ENCODE results near the gene DPH2. TPM values are rescaled to one million over a fixed set of nuclear protein-coding genes. Genes with fewer than 3 reads are reported as not detected.
A peak's percentile ranks its signal among the peaks of the same experiment; 100 is the strongest.

The DPH2 gene
- total RNA-seq, 4 donors from 2014 or later: 23.5 to 41.9 (median 32.5) TPM

GRCh38 chr1:43942411-43942810 is 27.4 kb upstream of the DPH2 start:
- ATAC-seq: no peak
- Histone ChIP-seq H3K36me3 (no peaks in the 10 kb centered on the region), H3K4me1 (peaks cover 0 to 28% (median 9%) of the 10 kb centered on the region in 3 donors), H3K27me3 (no peaks in the 10 kb centered on the region), H3K9me3 (no peaks in the 10 kb centered on the region), H3K4me3 (no peak overlapping the region), H3K27ac (no peak overlapping the region)
- TF ChIP-seq EP300 (IDR thresholded peaks at IDR 0.05) (no peak), POLR2A (IDR thresholded peaks at IDR 0.05) (no peak), CTCF (IDR thresholded peaks at IDR 0.05) (no peak), POLR2AphosphoS5 (IDR thresholded peaks at IDR 0.05) (no peak)
- 79% methylated on average over 2 to 3 of the region's 3 CpGs for WGBS, 2 donors (ENCODE audit: low coverage in 1 of 2)

GRCh38 chr1:43944860-43945259 is 24.9 kb upstream of the DPH2 start:
- TF ChIP-seq EP300 (IDR thresholded peaks at IDR 0.05) (no peak), POLR2A (IDR thresholded peaks at IDR 0.05) (no peak), CTCF (IDR thresholded peaks at IDR 0.05) (no peak), POLR2AphosphoS5 (IDR thresholded peaks at IDR 0.05) (no peak)
- Histone ChIP-seq H3K27ac (peak overlapping the region in 1 of 4 donors; percentile 98), H3K4me1 (peaks cover 4 to 52% (median 21%) of the 10 kb centered on the region in 3 donors), H3K4me3 (no peak overlapping the region), H3K9me3 (no peaks in the 10 kb centered on the region), H3K36me3 (peaks cover 0 to 9% of the 10 kb centered on the region in 2 donors), H3K27me3 (no peaks in the 10 kb centered on the region)
- WGBS, 2 donors (ENCODE audit: low coverage in 1 of 2): 100% methylated on average over 1 of the region's 1 CpG
- no peak for ATAC-seq

- TF ChIP-seq POLR2AphosphoS5 (IDR thresholded peaks at IDR 0.05) (no peak), POLR2A (IDR thresholded peaks at IDR 0.05) (no peak), EP300 (IDR thresholded peaks at IDR 0.05) (no peak)
- H3K27me3 ChIP-seq: no peaks in the 10 kb centered on the region
- WGBS, 2 donors (ENCODE audit: low coverage in 1 of 2): 4 to 10% methylated on average over 2 to 3 of the region's 3 CpGs
- H3K27ac ChIP-seq: peak overlapping the region; percentile 75 to 98 (median 94)
- peaks cover 0 to 18% of the 10 kb centered on the region in 2 donors for H3K36me3 ChIP-seq
- peak overlapping the region; percentile 38 to 81 for H3K4me3 ChIP-seq
- H3K9me3 ChIP-seq: no peaks in the 10 kb centered on the region
- no peak for ATAC-seq
- peaks cover 4 to 61% (median 21%) of the 10 kb centered on the region in 3 donors for H3K4me1 ChIP-seq
These were observed 24.1 kb upstream of the DPH2 start for GRCh38 chr1:43945674-43946235.

- ATAC-seq: peak; percentile 98
- Histone ChIP-seq H3K27me3 (no peaks in the 10 kb centered on the region), H3K4me3 (peak within 1 kb of the TSS; percentile 38 to 81), H3K4me1 (peaks cover 4 to 68% (median 21%) of the 10 kb centered on the region in 3 donors), H3K27ac (peak within 1 kb of the TSS; percentile 75 to 98 (median 94)), H3K9me3 (no peaks in the 10 kb centered on the region), H3K36me3 (peaks cover 0 to 24% of the 10 kb centered on the region in 2 donors)
- TF ChIP-seq CTCF (IDR thresholded peaks at IDR 0.05) (peak in 3 of 4 experiments; percentile 82 to 89 (median 87)), EP300 (IDR thresholded peaks at IDR 0.05) (no peak), POLR2AphosphoS5 (IDR thresholded peaks at IDR 0.05) (peak; percentile 67), POLR2A (IDR thresholded peaks at IDR 0.05) (peak; percentile 70 to 71)
- WGBS, 2 donors (ENCODE audit: low coverage in 1 of 2): 0% methylated on average over 6 to 10 of the region's 74 CpGs
These were observed 23.4 kb upstream of the DPH2 start, which contains the start of gene IPO13 for GRCh38 chr1:43946236-43947060. TSS of gene IPO13 (plus strand) at chr1:43946950. CDS start at chr1:43947601, 651 bp downstream.

- 7% methylated on average over 3 of the region's 27 CpGs; no CpG with 5 or more reads in 1 of the 2 donors for WGBS, 2 donors (ENCODE audit: low coverage in 1 of 2)
- ATAC-seq: no peak
These were observed 22.5 kb upstream of the DPH2 start for GRCh38 chr1:43947061-43947873.

More at GRCh38 chr1:43947061-43947873, 22.5 kb upstream of the DPH2 start:
- Histone ChIP-seq H3K27ac (peak overlapping the region; percentile 75 to 98 (median 94)), H3K9me3 (no peaks in the 10 kb centered on the region), H3K36me3 (peaks cover 0 to 24% of the 10 kb centered on the region in 2 donors), H3K4me1 (peaks cover 4 to 69% (median 21%) of the 10 kb centered on the region in 3 donors), H3K4me3 (peak overlapping the region; percentile 38 to 81), H3K27me3 (no peaks in the 10 kb centered on the region)
- TF ChIP-seq POLR2AphosphoS5 (IDR thresholded peaks at IDR 0.05) (no peak), CTCF (IDR thresholded peaks at IDR 0.05) (no peak), EP300 (IDR thresholded peaks at IDR 0.05) (no peak), POLR2A (IDR thresholded peaks at IDR 0.05) (no peak)

Data from gastroesophageal sphincter (tissue), 4 donors.